GM19328 (cell line): ENCODE data around the gene LDHB.
"Not testable (repeated sequence)": the region's sequence is repeated elsewhere in the genome, so short reads cannot be mapped to it uniquely, and the experiment has no call there.

ENCODE experiments used
- ATAC-seq: cut with Tn5 transposase; IDR thresholded peaks from one replicate; pipeline ENCODE4 v1.9.1; 2021; ENCODE audit warnings: mild to moderate bottlenecking, moderate library complexity; ENCODE audit not compliant: unreplicated experiment

The LDHB gene

DNA sequence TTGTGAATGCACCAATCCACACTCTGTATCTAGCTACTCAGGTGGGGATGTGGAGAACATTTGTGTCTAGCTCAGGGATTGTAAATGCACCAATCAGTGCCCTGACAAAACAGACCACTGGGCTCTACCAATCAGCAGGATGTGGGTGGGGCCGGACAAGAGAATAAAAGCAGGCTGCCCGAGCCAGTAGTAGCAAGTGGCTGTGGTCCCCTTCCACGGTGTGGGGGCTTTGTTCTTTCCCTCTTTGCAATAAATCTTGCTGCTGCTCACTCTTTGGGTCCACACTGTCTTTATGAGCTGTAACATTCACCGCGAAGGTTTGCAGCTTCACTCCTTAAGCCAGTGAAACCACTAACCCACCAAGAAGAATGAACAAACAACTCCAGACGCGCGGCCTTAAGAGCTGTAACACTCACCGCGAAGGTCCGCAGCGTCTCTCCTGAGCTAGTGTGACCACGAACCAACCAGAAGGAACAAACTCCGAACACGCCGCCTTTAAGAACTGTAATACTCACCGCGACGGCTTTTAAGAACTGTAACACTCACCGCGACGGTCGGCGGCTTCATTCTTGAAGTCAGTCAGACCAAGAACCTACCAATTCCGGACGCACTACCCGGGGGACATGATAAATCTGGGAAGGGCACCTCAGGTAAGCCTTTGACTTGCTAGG lies 4.6 kb upstream of the LDHB start:
- ATAC-seq: no peak

DNA sequence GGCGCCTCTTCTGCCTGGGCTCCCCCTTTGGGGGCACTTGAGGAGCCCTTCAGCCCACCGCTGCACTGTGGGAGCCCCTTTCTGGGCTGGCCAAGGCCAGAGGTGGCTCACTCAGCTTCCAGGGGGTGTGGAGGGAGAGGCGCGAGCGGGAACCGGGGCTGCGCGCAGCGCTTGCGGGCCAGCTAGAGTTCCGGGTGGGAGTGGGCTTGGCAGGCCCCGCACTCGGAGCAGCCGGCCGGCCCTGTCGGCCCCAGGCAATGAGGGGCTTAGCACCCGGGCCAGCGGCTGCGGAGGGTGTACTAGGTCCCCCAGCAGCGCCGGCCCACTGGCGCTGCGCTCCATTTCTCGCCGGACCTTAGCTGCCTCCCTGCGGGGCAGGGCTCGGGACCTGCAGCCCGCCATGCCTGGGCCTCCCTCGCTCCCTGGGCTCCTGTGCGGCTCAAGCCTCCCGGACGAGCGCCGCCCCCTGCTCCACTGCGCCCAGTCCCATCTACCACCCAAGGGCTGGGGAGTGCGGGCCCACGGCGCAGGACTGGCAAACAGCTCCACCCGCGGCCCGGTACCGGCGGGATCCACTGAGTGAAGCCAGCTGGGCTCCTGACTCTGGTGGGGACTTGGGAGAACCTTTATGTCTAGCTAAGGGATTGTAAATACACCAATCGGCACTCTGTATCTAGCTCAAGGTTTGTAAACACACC lies 3.9 kb upstream of the LDHB start:
- ATAC-seq: not testable (repeated sequence)

DNA sequence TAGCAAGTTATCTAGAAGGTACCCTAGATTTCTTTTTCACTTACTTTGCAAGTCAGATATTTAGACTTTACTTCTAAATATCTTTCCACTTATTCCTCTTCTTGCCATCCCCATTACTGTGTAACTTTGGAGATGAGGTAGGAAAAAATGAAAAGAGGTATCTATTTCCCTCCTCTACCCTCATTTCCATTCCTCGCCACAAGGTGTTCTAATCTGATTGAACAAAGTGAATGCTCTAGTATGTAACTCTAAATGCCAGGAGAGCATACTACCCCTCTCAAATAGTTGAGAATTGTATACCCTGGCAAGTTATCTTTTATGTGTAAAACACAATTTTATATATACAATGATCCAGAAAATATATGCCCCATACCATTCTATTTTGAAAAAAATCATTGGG lies 1.7 kb upstream of the LDHB start:
- ATAC-seq: no peak

GRCh38 chr12:21656905-21657325 lies 727 bp downstream of the LDHB start:
- ATAC-seq: peak; percentile 25

- no peak for ATAC-seq
Observed at GRCh38 chr12:21655591-21655990, 2.1 kb downstream of the LDHB start.

- no peak for ATAC-seq
Observed at GRCh38 chr12:21651821-21652220, 5.8 kb downstream of the LDHB start.

DNA sequence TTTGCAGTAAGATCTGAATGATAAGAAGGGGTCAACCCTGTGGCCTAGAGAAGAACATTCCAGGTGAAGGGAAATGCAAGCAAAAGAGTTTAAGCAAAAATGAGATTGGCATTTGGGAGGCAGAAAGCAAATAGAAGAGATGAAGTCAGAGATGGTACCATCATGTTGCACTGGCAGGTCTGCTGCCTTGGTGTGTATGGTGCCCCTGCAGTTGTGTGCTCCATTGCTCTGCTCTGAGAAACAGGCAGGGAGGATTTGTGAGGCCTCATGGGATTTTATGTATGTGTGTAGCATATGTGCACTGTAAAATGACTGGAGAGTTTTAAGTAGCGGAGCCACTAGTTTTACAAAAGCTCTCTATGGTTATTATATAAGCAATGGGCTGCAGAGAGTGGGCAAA lies 6.6 kb downstream of the LDHB start:
- no peak for ATAC-seq

GRCh38 chr12:21649034-21649433 lies 8.6 kb downstream of the LDHB start:
- no peak for ATAC-seq

DNA sequence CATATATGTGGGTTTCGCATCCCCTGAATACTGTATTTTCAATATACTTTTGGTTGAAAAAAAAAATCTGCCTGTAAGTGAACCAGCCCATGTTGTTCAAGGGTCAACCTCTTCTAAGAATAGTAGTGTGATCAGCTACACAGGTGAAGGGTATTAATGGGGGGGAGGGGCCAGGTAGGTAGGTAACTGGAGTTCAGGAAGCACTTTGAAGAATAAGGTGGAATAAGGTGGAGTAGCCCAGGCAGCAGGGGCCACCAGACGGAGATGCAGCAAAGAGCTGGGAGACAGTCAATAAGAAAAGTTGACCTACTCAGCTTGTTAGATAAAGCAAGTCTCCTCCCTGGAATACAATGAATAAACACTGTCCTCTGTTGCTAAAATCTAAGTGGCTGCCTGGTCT lies 9.3 kb downstream of the LDHB start:
- no peak for ATAC-seq

DNA sequence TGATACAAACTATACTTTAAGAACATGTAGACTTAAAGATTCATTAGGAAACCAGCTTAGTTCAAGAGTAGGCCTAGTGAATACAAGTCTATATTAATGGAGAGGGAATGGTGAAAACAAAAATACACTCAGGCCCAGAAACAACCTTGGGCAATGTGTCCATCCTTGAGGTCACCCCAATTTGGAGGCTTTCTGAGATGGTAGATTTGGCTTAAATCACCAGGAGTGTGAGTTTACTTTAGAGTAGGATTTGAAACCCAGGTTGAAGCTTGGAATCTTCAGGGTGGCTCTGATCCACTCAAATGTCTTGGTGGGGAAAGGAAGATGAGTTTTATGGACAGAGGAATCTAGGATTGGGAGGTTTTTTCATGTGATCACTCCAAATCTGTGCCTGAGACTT lies 10.5 kb downstream of the LDHB start:
- ATAC-seq: no peak

DNA sequence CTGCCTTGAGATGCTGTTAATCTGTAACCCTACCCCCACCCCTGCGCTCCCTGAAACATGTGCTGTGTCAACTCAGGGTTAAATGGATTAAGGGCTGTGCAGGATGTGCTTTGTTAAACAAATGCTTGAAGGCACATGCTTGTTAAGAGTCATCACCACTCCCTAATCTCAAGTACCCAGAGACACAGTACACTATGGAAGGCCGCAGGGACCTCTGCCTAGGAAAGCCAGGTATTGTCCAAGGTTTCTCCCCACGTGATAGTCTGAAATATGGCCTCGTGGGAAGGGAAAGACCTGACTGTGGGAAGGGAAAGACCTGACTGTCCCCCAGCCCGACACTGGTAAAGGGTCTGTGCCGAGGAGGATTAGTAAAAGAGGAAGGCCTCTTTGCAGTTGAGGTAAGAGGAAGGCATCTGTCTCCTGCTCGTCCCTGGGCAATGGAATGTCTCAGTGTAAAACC lies 12.6 kb downstream of the LDHB start:
- not testable (repeated sequence) for ATAC-seq

DNA sequence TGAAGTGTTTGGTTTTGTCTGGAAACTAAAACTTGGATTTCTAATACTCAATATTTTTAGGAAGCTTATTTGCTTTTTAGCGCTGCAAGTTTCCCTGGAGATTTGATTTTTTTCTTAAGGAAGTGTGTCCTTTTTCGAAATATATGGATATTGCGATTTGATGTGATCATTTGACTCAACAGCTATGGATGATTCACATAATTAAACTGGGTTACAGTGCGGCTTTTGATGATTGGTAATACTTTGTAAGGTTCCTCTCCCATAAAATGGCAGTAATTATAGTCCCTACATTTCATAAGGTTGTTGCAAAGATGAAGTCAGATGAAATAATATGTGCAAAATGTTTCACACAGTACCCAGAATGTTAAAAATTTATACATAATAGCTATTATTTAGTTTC lies 13.1 kb downstream of the LDHB start:
- no peak for ATAC-seq

DNA sequence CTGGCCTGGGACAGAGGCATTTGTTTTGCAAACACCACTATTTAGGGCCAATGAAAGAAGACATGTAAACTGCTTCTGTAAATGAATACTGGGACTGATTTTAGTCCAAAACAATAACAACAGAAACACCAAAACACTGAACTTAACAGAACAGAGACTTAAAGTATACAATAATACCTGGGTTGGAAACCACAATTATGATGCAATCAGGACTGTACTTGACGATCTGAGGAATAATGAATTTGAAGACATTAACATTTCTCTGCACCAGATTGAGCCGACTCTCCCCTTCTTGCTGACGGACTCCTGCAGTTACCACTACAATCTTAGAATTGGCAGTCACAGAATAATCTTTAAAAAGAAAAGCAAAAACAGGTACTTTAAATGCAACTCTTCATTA lies 13.9 kb downstream of the LDHB start:
- ATAC-seq: no peak

- ATAC-seq: no peak
Observed at GRCh38 chr12:21642707-21643389, 14.8 kb downstream of the LDHB start.

GRCh38 chr12:21638054-21638891 lies 19.4 kb downstream of the LDHB start:
- ATAC-seq: no peak

- no peak for ATAC-seq
Observed at GRCh38 chr12:21634245-21634644, 23.4 kb downstream of the LDHB start.

DNA sequence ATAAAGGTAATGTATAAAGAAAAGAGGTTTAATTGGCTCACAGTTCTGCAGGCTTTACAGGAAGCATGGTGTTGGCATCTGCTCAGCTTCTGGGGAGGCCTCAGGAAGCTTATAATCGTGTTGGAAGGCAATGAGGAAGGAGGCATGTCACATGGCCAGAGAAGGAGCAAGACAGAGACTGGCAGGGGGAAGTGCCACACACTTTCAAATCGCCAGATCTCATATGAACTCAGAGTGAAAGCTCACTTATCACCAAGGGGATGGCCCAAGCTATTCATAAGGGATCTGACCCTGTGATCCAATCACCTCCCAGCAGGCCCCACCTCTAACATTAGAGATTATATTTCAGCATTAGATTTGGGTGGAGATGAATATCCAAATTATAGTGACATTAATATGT lies 26.3 kb downstream of the LDHB start:
- no peak for ATAC-seq

- no peak for ATAC-seq
Observed at GRCh38 chr12:21627924-21628323, 29.7 kb downstream of the LDHB start.

DNA sequence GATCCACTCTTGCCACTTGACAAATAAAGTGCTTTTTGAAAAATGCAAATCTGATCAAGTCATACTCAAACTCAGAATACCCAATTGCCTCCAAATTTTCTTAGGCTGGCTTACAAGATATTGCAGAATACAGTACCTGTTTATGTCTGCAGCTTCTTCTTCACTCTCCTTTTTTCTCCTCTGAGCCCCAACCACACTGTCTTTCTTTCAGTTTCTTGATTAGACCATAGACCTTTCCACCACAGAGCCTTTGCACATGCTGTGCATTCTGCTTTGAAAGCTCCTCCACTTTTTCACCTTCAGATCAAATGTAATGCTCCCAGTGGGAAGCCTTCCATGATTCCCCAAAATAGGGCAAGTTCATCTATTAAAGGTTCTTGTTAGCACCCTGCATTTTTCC lies 39.1 kb downstream of the LDHB start:
- ATAC-seq: no peak

DNA sequence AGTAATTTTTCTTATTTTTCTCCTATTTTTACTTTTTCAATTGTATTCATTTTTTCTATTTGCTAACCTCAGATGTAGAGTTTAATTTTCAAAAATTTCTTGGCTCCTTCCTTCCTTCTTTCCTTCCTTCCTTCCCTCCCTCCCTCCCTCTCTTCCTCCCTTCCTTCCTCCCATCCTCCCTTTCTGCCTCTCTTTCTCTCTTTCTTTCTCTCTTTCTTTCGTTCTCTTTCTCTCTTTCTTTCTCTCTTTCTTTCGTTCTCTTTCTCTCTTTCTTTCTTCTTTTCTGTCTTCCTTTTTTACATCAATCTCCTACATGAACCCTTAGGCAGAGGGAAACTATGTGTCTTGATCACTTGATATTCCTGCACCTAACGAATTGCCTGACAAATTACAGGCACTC lies 40.6 kb downstream of the LDHB start:
- ATAC-seq: no peak

GRCh38 chr12:21615431-21615830 lies 42.2 kb downstream of the LDHB start:
- no peak for ATAC-seq
